ENCODE results near the gene ENAH. TPM values are rescaled to one million over a fixed set of nuclear protein-coding genes. Genes with fewer than 3 reads are reported as not detected.
"Not testable (repeated sequence)": the region's sequence is repeated elsewhere in the genome, so short reads cannot be mapped to it uniquely, and the experiment has no call there.

Gene ENAH
- total RNA-seq, 1 experiment from 2014 or later, result 100 TPM

GRCh38 chr1:225693697-225694096 lies 40.8 kb upstream of the ENAH start:
- H3K27ac ChIP-seq (ENCODE audit: low read depth, low read length); RAD21 ChIA-PET (ENCODE audit: low non-redundant PET in 1 of 2, low total read pairs in 2 of 2, uncharacterized antibody in 2 of 2, unreplicated experiment in 2 of 2); intact Hi-C loops (cut with micrococcal nuclease); H3K27me3 ChIP-seq (ENCODE audit: insufficient read depth, low read length); CTCF ChIA-PET; BruUV-seq (replicated peaks); ATAC-seq; POLR2A ChIA-PET; DNase-seq (ENCODE audit: low read depth, low spot score); H3K4me1 ChIP-seq (ENCODE audit: control insufficient read depth in 1 of 2, insufficient read depth in 2 of 2, low read length in 2 of 2); H3K4me3 ChIP-seq (replicated peaks in 1 of 2; ENCODE audit: low read depth in 1 of 2, low read length in 2 of 2); H3K9me2 ChIP-seq (ENCODE audit: insufficient read depth); H3K79me2 ChIP-seq (ENCODE audit: insufficient read depth, low read length); H3K36me3 ChIP-seq (ENCODE audit: control insufficient read depth in 1 of 2, insufficient read depth in 2 of 2, low read length in 2 of 2); H2AFZ ChIP-seq (ENCODE audit: low read depth, low read length, poor library complexity, severe bottlenecking); H4K20me1 ChIP-seq (ENCODE audit: insufficient read depth); H3K9me3 ChIP-seq (ENCODE audit: control insufficient read depth in 1 of 2, insufficient read depth in 1 of 2, low read depth in 1 of 2, low read length in 2 of 2); H3K4me2 ChIP-seq (ENCODE audit: low read length); H3K9ac ChIP-seq (ENCODE audit: low read length): not testable (repeated sequence)

- no peak overlapping the region for H2AFZ ChIP-seq (ENCODE audit: low read depth, low read length, poor library complexity, severe bottlenecking)
- no peaks in the 10 kb centered on the region for H3K27me3 ChIP-seq (ENCODE audit: insufficient read depth, low read length)
- H3K9me3 ChIP-seq (ENCODE audit: control insufficient read depth in 1 of 2, insufficient read depth in 1 of 2, low read depth in 1 of 2, low read length in 2 of 2), result no peaks in the 10 kb centered on the region
- no peak overlapping the region for H3K9ac ChIP-seq (ENCODE audit: low read length)
- ATAC-seq (no peak), DNase-seq (ENCODE audit: low read depth, low spot score) (no peak)
- BruUV-seq (replicated peaks), result no TSS peak
- no peaks in the 10 kb centered on the region for H4K20me1 ChIP-seq (ENCODE audit: insufficient read depth)
- no peaks in the 10 kb centered on the region for H3K36me3 ChIP-seq (ENCODE audit: control insufficient read depth in 1 of 2, insufficient read depth in 2 of 2, low read length in 2 of 2)
- CTCF ChIA-PET, result no interaction called here
- RAD21 ChIA-PET (ENCODE audit: low non-redundant PET in 1 of 2, low total read pairs in 2 of 2, uncharacterized antibody in 2 of 2, unreplicated experiment in 2 of 2), result no interaction called here
- no peaks in the 10 kb centered on the region; a peak in 1 of 4 replicates for H3K4me1 ChIP-seq (ENCODE audit: control insufficient read depth in 1 of 2, insufficient read depth in 2 of 2, low read length in 2 of 2)
- TF ChIP-seq ATF3 (IDR thresholded peaks at IDR 0.05) (no peak), ZFX (IDR thresholded peaks at IDR 0.05) (no peak), CBX3 (IDR thresholded peaks at IDR 0.05; ENCODE audit: low read depth) (no peak), TCF7L2 (IDR thresholded peaks at IDR 0.05; ENCODE audit: borderline replicate concordance, extremely low read depth, insufficient read depth, insufficient read length) (no peak)
- H3K4me3 ChIP-seq (replicated peaks in 1 of 2; ENCODE audit: low read depth in 1 of 2, low read length in 2 of 2), result no peak overlapping the region
- no peak overlapping the region for H3K4me2 ChIP-seq (ENCODE audit: low read length)
- intact Hi-C loops (cut with micrococcal nuclease), result no loop called here
- no peaks in the 10 kb centered on the region for H3K9me2 ChIP-seq (ENCODE audit: insufficient read depth)
- POLR2A ChIA-PET, result no interaction called here
- no peaks in the 10 kb centered on the region for H3K79me2 ChIP-seq (ENCODE audit: insufficient read depth, low read length)
- H3K27ac ChIP-seq (ENCODE audit: low read depth, low read length), result no peak overlapping the region
Observed at GRCh38 chr1:225693085-225693696, 40.3 kb upstream of the ENAH start.
